ENCODE measurements around the gene XK.
"Not testable (repeated sequence)": the region's sequence is repeated elsewhere in the genome, so short reads cannot be mapped to it uniquely, and the experiment has no call there.

The XK gene

DNA sequence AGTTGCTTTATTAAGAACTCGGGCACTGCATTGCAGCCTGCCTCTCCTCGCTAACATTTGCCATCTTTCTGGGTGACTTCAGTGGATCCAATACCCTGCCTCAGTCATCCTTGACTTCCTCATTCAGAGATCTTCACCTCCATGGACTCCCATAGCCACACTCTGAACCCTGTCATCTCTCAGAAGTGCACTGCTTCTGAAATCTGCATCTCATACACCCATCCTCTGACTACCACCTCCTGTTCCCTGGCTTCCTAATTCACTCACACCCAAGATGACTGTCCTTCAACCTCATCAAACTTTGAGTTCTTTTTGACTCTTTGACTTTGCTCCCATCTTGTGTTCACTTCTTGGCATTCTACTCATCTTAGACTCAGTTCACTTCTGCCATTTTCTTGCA is 68.9 kb downstream of the XK start:
- no peak for DNase-seq (ENCODE audit: low read depth in 2 of 2)

DNA sequence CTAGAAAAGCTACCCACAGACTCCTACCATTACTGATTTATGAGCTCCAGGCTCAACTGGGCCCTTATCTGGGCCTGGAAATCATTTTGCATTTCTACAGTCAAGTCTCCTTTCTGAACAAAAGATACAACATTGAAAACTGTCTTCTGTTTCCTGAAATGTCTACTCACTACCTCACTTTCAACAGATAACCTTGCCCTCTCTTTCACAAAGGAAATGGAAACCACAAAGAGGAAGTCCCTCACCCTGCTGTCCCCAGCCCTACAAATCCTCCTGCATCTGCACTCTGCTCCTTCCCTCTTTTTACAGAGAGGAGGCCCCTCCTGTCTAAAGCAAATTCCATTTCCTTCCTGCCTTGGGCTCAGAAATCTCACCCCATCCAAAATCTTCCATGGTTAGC is 69.4 kb downstream of the XK start:
- DNase-seq (ENCODE audit: low read depth in 2 of 2), result no peak

DNA sequence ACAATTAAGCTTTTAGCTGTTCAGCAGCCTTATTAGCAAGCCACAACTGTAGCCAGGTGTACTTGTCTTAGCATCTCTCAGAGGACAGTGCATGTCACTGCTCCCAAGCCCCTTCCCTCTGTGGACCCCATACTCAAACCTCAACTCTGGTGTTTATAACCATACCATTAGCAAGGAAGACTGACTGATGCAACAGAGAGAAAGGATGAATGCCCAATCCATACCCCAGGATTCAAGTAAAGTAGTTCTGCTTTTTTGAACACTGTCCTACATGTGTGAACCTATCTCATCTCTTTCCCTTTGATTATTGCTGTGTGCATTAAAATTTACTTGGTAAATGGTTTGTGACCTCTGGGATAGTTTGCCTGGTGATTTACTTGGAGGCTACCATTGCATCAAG is 71.5 kb downstream of the XK start:
- no peak for DNase-seq (ENCODE audit: low read depth in 2 of 2)

DNA sequence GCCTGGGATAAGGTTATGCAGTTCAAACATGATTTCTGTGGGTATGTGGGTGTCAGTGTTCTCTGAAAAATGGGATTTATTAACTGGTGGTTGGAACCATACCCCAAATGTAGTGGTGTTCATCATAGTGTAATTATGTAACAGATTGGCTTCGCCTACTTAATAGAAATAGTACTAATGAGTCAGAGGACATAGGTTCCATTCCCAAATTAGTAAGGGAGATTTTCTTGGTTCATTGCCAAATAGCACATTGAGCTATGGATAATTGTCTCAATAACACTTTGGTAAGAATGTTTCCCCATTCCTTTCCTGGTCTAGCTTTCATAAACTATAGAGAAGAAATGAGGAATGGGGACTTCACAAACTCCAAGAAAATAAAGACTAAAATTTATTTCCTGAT is 73.8 kb downstream of the XK start:
- no peak for DNase-seq (ENCODE audit: low read depth in 2 of 2)

DNA sequence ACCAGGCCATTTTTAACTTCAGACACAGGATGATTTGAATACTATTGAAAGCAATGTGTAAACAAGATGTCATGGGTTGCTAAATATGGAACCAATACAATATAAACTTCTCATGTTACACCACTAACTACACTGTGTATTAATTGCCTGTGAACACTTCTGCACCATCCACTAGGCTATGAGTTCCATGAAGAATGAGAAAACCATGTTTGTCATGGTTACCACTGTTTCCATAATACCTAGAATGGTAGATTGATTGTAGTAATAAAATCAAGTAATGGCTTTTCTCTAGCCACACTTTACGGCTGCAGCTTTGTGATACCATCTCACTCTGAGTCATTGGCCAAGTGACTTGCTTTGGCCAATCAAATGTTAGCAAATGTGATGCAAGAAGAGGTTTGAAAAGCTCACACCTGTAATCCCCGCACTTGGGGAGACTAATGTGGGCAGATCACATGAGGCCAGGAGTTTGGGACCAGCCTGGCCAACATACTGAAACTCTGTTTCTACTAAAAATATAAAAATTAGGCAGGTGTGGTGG is 74.4 kb downstream of the XK start:
- DNase-seq (ENCODE audit: low read depth in 2 of 2), result no peak

DNA sequence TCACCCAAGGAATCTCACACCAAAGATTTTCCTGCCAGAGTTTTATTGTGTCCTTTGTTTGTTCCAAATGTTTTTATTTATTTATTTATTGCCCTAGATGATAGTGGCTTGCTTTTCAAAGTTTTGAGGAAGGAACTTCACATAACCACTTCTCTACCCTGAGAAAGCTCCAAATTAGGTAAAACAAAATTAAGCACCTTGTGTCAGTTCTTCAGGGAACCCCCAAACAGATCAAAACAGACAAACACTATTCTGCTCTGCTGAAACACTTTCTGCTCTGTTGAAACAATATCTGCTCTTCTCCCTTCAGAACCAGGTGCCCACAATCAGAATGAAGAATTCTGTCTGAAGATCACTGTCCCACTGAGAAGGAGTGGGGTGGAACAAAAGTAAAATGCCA is 77.8 kb downstream of the XK start:
- no peak for DNase-seq (ENCODE audit: low read depth in 2 of 2)

DNA sequence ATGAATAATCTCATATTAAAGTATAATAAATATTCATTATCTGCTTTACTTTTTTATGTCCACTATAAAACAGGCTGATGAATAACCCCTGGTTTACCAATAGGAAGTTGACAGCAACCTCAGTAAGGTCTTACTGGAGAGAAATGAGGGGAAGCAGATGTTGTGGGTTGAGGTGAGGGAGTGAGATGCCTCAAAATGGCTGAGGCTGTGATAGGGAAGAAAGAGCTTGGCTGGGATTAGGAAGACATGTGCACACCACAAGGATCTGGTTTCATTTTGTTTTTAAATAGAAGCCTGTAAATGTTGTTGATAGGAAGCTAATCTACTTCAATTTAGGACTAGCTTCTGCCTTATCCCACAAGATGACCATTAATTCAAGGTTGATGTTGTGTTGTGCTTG is 79.9 kb downstream of the XK start:
- DNase-seq (ENCODE audit: low read depth in 2 of 2), result no peak

DNA sequence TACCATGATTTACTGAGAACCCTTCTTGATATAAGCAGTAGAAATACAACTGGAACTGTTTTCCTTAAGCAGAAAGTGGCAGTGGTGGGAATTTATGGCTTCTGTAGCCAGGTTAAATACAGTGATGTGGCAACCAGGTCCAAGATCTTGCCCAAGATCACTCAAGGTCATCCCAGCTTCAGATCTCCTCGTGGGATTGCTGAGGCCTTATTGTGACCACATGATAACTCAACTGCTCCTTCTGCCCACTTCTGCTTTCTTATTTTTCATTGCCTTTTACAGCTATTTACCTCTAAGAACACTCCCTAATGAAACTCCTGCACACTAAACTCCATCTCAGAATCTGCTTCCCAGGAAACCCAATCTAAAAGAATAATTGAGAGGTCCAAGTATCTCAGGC is 81.8 kb downstream of the XK start:
- no peak for DNase-seq (ENCODE audit: low read depth in 2 of 2)

DNA sequence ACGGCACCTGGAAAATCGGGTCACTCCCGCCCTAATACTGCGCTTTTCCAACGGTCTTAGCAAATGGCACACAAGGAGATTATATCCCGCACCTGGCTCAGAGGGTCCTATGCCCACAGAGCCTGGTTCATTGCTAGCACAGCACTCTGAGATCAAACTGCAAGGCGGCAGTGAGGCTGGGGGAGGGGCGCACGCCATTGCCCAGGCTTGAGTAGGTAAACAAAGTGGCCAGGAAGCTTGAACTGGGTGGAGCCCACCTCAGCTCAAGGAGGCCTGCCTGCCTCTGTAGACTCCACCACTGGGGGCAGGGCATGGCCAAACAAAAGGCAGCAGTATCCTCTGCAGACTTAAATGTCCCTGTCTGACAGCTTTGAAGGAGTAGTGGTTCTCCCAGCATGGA is 83.3 kb downstream of the XK start:
- DNase-seq (ENCODE audit: low read depth in 2 of 2), result not testable (repeated sequence)

DNA sequence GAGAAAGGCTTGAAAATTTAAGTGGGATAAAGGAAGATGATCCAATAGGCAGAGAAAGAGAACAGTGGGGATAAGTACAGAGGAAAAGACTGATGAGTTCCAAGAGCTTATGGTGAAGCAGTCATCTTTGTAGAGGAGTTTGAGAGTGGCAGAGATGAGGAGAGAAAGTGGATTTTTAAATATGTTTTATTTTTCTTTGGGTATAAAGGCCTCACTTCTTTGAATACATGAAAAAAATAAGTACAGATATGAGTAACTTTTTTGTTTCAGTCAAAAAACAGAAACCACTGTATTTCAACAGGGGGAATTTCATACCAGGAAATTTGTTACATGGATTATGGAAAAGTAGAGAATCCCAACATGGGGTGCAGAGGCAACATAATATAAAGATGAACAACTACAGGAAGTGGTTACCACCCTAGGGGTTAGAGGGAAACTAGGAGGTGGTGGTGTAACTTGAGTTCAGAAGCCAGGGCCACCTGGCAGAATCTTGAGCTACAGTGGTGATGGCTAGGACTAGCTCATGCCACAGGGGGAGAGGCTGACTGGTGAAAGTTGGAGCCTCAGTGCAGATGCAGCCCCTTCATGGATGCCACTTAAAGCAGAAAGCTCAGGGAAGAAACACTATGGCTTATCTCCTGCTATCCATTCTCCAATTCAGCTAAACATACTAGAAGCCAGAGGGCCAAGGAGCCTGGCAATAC is 90.8 kb downstream of the XK start:
- no peak for DNase-seq (ENCODE audit: low read depth in 2 of 2)

DNA sequence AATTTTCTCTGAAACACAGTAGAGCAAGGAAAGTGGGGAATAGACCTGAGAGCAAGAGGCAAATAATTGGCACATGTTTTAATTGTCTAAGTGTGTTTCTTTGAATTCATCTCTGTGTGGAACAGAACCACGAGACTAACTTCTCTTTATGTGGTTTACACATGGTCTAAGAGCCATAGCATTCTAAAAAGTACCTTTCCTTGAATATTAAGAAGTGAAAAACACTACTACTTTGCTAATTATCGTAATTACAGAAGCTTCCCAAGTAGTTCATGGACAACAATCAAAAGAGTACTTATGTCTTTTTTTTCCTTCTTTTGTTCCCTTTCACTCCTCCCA is 91.4 kb downstream of the XK start:
- no peak for DNase-seq (ENCODE audit: low read depth in 2 of 2)

DNA sequence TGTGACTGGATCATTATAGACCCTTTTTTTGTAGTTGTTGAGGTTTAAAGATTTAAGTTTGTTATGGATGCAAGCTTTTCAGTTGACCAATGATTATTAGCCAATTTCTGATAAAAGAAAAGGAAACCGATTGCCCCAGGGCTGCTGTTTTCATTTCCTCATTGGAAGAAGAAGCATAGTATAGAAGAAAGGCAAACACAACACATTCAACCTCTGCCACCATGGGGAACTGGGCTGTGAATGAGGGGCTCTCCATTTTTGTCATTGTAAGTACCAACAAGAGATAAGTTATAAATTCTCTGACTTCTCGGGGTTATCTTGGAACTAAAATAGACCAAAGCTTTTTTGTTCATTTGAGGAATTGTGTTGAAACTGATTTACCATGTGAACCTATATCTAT is 94.3 kb downstream of the XK start, which contains the start of gene CYBB:
Gene CYBB (plus strand): TSS at position 203 of the 400 bp plus-strand sequence. CDS start 19 bp downstream, at position 222.
- no peak for DNase-seq (ENCODE audit: low read depth in 2 of 2)

DNA sequence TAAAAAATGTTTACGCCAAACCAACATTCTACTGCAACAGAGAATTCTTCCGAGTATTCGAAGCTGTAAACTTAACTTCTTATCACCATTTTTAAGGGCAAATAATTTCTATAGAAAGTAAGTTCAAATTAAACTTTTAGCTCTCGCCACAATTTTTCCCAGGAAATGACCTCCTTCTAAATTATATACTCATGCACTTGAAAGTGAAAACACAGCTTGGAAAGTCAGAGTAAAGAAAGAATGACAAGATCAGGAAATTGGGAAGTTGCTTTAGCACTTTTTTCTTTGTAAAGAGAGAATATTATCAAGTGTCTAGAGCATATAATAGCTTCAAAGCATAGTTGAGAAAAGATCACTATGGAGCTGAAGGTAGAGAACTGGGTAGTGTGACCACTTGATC is 95.5 kb downstream of the XK start:
- DNase-seq (ENCODE audit: low read depth in 2 of 2), result no peak
